PC-9 (cell line): ENCODE results near the gene ENPP6. TPM values are rescaled to one million over a fixed set of nuclear protein-coding genes. Genes with fewer than 3 reads are reported as not detected.

Source experiments
- BruUV-seq: library from RNA; stranded (reverse); fragments of 400-500 nt; replicated peaks from 2 replicates; lab custom pipeline; 2021; lab: Mats Ljungman, UMichigan
- CTCF ChIA-PET: fragments of 300-600 bp; sonication (Branson Sonifier 250); formaldehyde crosslinking; loops from one replicate; lab custom pipeline; 2022; ENCODE audit warnings: antibody characterized with exemption; lab: Charles Lee
- POLR2A ChIA-PET: fragments of 300-600 bp; sonication (Branson Sonifier 250); formaldehyde crosslinking; loops from one replicate; lab custom pipeline; 2022; ENCODE audit warnings: antibody characterized with exemption; ENCODE audit not compliant: unreplicated experiment; lab: Charles Lee
- DNase-seq, 2 experiments: peaks; one replicate each; pipeline versions ENCODE4 v3.0.0 to v3.0.0-alpha.2; 2015 to 2022; ENCODE audit warnings: mixed read lengths in 1 of 2
- H2AFZ ChIP-seq: fragments of 200-600 bp; sonication (generic); 2 replicates; pipeline ENCODE4 v1.8.1; 2017; ENCODE audit warnings: antibody characterized with exemption
- H3F3A ChIP-seq: fragments of 200-600 bp; sonication (generic); 2 replicates; pipeline ENCODE4 v1.8.1; 2017; ENCODE audit warnings: antibody characterized with exemption, mild to moderate bottlenecking, low read depth; ENCODE audit not compliant: insufficient read depth
- H3K27ac ChIP-seq: fragments of 200-600 bp; sonication (generic); 2 replicates; pipeline ENCODE4 v1.6.1; 2016; ENCODE audit warnings: mixed run types
- H3K27me3 ChIP-seq: fragments of 200-600 bp; sonication (generic); 2 replicates; pipeline ENCODE4 v1.6.1; 2016; ENCODE audit warnings: low read depth, mixed run types; ENCODE audit not compliant: insufficient read depth
- H3K36me3 ChIP-seq: fragments of 200-600 bp; sonication (generic); 2 replicates; pipeline ENCODE4 v1.6.1; 2016; ENCODE audit warnings: low read depth, mixed run types
- H3K4me1 ChIP-seq: fragments of 200-600 bp; sonication (generic); replicated peaks from 2 replicates; pipeline ENCODE4 v1.6.1; 2016; ENCODE audit warnings: mixed run types; ENCODE audit not compliant: insufficient read depth
- H3K4me2 ChIP-seq: fragments of 200-600 bp; sonication (generic); 2 replicates; pipeline ENCODE4 v1.6.1; 2017; ENCODE audit warnings: mixed run types
- H3K4me3 ChIP-seq: fragments of 200-600 bp; sonication (generic); 2 replicates; pipeline ENCODE4 v1.6.1; 2016; ENCODE audit warnings: mixed run types
- H3K79me2 ChIP-seq: fragments of 200-600 bp; sonication (generic); 2 replicates; pipeline ENCODE4 v1.6.1; 2017; ENCODE audit warnings: low read depth, mixed run types
- H3K9me2 ChIP-seq: fragments of 200-600 bp; sonication (generic); 2 replicates; pipeline ENCODE4 v1.8.1; 2017; ENCODE audit warnings: mild to moderate bottlenecking; ENCODE audit not compliant: insufficient read depth
- H3K9me3 ChIP-seq: fragments of 200-600 bp; sonication (generic); 2 replicates; pipeline ENCODE4 v1.8.1; 2016; ENCODE audit warnings: low read depth; ENCODE audit not compliant: insufficient read depth
- H4K20me1 ChIP-seq: fragments of 200-600 bp; sonication (generic); 2 replicates; pipeline ENCODE4 v1.8.1; 2017; ENCODE audit not compliant: insufficient read depth
- EZH2 ChIP-seq: fragments of 200-600 bp; sonication (generic); IDR thresholded peaks from 2 replicates; pipeline ENCODE4 v1.8.0; 2017; ENCODE audit warnings: antibody characterized with exemption, low read depth
- intact Hi-C: fragments of 100-400 bp; cut with micrococcal nuclease; formaldehyde crosslinking; loops from one replicate; pipeline ENCODE4 v1.10.0; 2022; ENCODE audit not compliant: unreplicated experiment
- total RNA-seq: library from RNA; stranded (reverse); gene quantifications from 2 replicates; pipeline ENCODE4 v1.2.3, GENCODE V29; 2021
- TF ChIP-seq, protein P1 (sequence below): fragments of 200-600 bp; sonication (generic); conservative IDR thresholded peaks from 2 replicates; pipeline ENCODE4 v1.6.1; 2017; ENCODE audit warnings: mixed run types, antibody characterized with exemption, mild to moderate bottlenecking, moderate library complexity

Gene ENPP6
- total RNA-seq, 1 experiment from 2014 or later, result not detected

DNA sequence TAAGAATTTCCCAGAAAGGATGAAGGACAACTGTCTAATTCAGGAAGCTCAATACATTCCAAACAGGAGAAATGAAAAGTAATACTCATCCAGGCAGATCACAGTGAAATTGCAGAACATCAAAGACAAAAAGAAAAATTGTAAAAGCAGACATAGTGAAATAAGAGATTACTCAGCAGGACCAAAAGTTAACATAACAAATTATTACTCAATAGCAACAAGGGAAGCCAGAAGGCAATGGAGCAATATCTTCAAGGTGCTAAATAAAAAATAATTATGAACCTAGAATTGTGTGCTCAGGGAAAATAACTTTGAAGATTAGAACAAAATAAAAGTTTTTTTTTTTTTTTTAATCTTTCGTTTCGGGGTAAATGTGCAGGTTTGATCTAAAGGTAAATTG, 30.5 kb upstream of the ENPP6 start:
- H4K20me1 ChIP-seq, result no peaks in the 10 kb centered on the region
- no peaks in the 10 kb centered on the region for H3K9me2 ChIP-seq
- no peaks in the 10 kb centered on the region for H3F3A ChIP-seq
- H3K4me3 ChIP-seq, result no peak overlapping the region
- TF ChIP-seq, protein P1, sequence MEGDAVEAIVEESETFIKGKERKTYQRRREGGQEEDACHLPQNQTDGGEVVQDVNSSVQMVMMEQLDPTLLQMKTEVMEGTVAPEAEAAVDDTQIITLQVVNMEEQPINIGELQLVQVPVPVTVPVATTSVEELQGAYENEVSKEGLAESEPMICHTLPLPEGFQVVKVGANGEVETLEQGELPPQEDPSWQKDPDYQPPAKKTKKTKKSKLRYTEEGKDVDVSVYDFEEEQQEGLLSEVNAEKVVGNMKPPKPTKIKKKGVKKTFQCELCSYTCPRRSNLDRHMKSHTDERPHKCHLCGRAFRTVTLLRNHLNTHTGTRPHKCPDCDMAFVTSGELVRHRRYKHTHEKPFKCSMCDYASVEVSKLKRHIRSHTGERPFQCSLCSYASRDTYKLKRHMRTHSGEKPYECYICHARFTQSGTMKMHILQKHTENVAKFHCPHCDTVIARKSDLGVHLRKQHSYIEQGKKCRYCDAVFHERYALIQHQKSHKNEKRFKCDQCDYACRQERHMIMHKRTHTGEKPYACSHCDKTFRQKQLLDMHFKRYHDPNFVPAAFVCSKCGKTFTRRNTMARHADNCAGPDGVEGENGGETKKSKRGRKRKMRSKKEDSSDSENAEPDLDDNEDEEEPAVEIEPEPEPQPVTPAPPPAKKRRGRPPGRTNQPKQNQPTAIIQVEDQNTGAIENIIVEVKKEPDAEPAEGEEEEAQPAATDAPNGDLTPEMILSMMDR, result no peak
- TF ChIP-seq EZH2, result no peak
- no peak for DNase-seq
- no peaks in the 10 kb centered on the region for H3K4me1 ChIP-seq
- no peaks in the 10 kb centered on the region for H3K27me3 ChIP-seq
- no peak overlapping the region for H2AFZ ChIP-seq
- H3K9me3 ChIP-seq, result no peaks in the 10 kb centered on the region
- no TSS peak for BruUV-seq
- intact Hi-C loops, result no loop called here
- no peak overlapping the region for H3K4me2 ChIP-seq
- no peak overlapping the region for H3K27ac ChIP-seq
- H3K36me3 ChIP-seq, result no peaks in the 10 kb centered on the region
- ChIA-PET CTCF (interaction anchor here (0.7 kb wide), 1 partner anchor 179 kb away, joined by 5 read pairs; no protein-coding TSS in a partner anchor), POLR2A (no interaction called here)
- no peaks in the 10 kb centered on the region for H3K79me2 ChIP-seq

DNA sequence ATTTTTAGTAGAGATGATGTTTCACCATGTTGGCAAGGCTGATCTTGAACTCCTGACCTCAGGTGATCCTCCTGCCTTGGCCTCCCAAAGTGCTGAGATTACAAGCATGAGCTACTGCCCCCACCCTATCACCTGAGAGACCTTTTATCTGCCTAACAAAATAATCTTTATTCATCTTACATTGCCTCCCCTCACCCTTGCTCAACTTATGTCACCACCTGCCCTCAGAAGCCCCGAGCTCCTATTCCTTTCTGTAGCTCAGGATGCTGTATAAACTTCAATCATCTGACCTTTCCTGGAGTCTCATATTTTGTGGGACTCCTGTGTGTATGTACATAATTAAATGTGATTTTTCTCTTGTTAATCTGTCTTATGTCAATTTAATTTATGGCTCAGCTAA, 29.7 kb upstream of the ENPP6 start:
- Histone ChIP-seq H2AFZ (no peak overlapping the region), H3K9me3 (no peaks in the 10 kb centered on the region), H3K4me3 (no peak overlapping the region), H3K36me3 (no peaks in the 10 kb centered on the region), H3F3A (no peaks in the 10 kb centered on the region), H3K27me3 (no peaks in the 10 kb centered on the region), H3K27ac (no peak overlapping the region), H3K4me1 (no peaks in the 10 kb centered on the region), H3K4me2 (no peak overlapping the region), H3K79me2 (no peaks in the 10 kb centered on the region), H4K20me1 (no peaks in the 10 kb centered on the region), H3K9me2 (no peaks in the 10 kb centered on the region)
- intact Hi-C loops, result no loop called here
- no TSS peak for BruUV-seq
- ChIA-PET CTCF (no interaction called here), POLR2A (no interaction called here)
- no peak for TF ChIP-seq EZH2
- TF ChIP-seq, protein P1, result no peak
- no peak for DNase-seq

DNA sequence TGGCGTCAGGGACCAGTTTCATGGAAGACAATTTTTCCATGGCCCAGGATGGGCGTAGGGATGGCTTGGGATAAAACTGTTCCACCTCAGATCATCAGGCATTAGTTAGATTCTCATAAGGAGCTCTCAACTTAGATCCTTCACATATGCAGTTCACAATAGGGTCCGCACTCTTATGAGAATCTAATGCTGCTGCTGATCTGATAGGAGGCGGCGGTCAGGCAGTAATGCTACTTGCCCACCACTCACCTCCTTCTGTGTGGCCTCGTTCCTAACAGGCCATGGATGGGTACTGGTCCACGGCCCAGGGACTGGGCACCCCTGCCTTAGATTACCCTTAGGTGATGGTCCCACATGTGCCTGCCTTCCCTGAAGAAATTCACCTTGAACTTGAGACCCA, 28.8 kb upstream of the ENPP6 start:
- no peaks in the 10 kb centered on the region for H3F3A ChIP-seq
- no peak overlapping the region for H3K4me2 ChIP-seq
- H3K4me1 ChIP-seq, result no peaks in the 10 kb centered on the region
- ChIA-PET POLR2A (no interaction called here), CTCF (no interaction called here)
- H2AFZ ChIP-seq, result no peak overlapping the region
- no peaks in the 10 kb centered on the region for H4K20me1 ChIP-seq
- BruUV-seq, result no TSS peak
- H3K27me3 ChIP-seq, result no peaks in the 10 kb centered on the region
- TF ChIP-seq, protein P1, result no peak
- no peak for TF ChIP-seq EZH2
- H3K9me2 ChIP-seq, result no peaks in the 10 kb centered on the region
- no peaks in the 10 kb centered on the region for H3K9me3 ChIP-seq
- H3K79me2 ChIP-seq, result no peaks in the 10 kb centered on the region
- H3K4me3 ChIP-seq, result no peak overlapping the region
- no peak for DNase-seq
- no peaks in the 10 kb centered on the region for H3K36me3 ChIP-seq
- intact Hi-C loops, result no loop called here
- no peak overlapping the region for H3K27ac ChIP-seq
